SK-N-SH treated with all-trans-retinoic acid at 6 μM for 48 hours (cell line): ENCODE measurements around the gene UNC45A.

ENCODE experiments used
- ARNTL ChIP-seq: fragments of 450-650 bp; formaldehyde crosslinking; IDR thresholded peaks from 2 replicates; pipeline ENCODE4 v1.5.0; 2020; ENCODE audit warnings: low read depth, mild to moderate bottlenecking, moderate library complexity, borderline replicate concordance
- BACH2 ChIP-seq: fragments of 250-450 bp; sonication (Bioruptor Pico); IDR thresholded peaks from 2 replicates; pipeline ENCODE4 v1.9.0; 2021; ENCODE audit warnings: mild to moderate bottlenecking, borderline replicate concordance
- CSDC2 ChIP-seq: fragments of 250-450 bp; sonication (Bioruptor Pico); IDR thresholded peaks from 2 replicates; pipeline ENCODE4 v1.5.0; 2020; ENCODE audit warnings: mild to moderate bottlenecking, moderate library complexity
- CSRNP3 ChIP-seq: fragments of 250-450 bp; sonication (Bioruptor Pico); IDR thresholded peaks from 2 replicates; pipeline ENCODE4 v1.5.1; 2021; ENCODE audit warnings: mild to moderate bottlenecking, moderate library complexity
- PPARA ChIP-seq: fragments of 250-450 bp; sonication (Bioruptor Pico); IDR thresholded peaks from 2 replicates; pipeline ENCODE4 v1.5.0; 2020; ENCODE audit warnings: mild to moderate bottlenecking, borderline replicate concordance
- TOX ChIP-seq: fragments of 250-450 bp; sonication (Bioruptor Pico); IDR thresholded peaks from 2 replicates; pipeline ENCODE4 v1.8.0; 2021; ENCODE audit warnings: mild to moderate bottlenecking, moderate library complexity, borderline replicate concordance
- ZC3H10 ChIP-seq: fragments of 250-450 bp; sonication (Bioruptor Pico); IDR thresholded peaks from 2 replicates; pipeline ENCODE4 v1.5.1; 2021; ENCODE audit warnings: mild to moderate bottlenecking, moderate library complexity
- ZFP3 ChIP-seq: fragments of 250-450 bp; sonication (Bioruptor Pico); IDR thresholded peaks from 2 replicates; pipeline ENCODE4 v1.5.0; 2020; ENCODE audit warnings: mild to moderate bottlenecking, moderate library complexity
- ZFP30 ChIP-seq: fragments of 450-650 bp; formaldehyde crosslinking; IDR thresholded peaks from 2 replicates; pipeline ENCODE4 v1.5.0; 2022; ENCODE audit warnings: mild to moderate bottlenecking, moderate library complexity
- ZNF565 ChIP-seq: fragments of 450-650 bp; formaldehyde crosslinking; conservative IDR thresholded peaks from 2 replicates; pipeline ENCODE4 v1.5.0; 2020; ENCODE audit warnings: low read depth, mild to moderate bottlenecking, moderate library complexity
- ZNF70 ChIP-seq: fragments of 450-650 bp; formaldehyde crosslinking; IDR thresholded peaks from 2 replicates; pipeline ENCODE4 v1.5.0; 2020; ENCODE audit warnings: mild to moderate bottlenecking, moderate library complexity
- TF ChIP-seq, protein P1 (sequence below): fragments of 250-450 bp; sonication (Bioruptor Pico); IDR thresholded peaks from 2 replicates; pipeline ENCODE4 v1.8.0; 2020; ENCODE audit warnings: mild to moderate bottlenecking, moderate library complexity, borderline replicate concordance

DNA sequence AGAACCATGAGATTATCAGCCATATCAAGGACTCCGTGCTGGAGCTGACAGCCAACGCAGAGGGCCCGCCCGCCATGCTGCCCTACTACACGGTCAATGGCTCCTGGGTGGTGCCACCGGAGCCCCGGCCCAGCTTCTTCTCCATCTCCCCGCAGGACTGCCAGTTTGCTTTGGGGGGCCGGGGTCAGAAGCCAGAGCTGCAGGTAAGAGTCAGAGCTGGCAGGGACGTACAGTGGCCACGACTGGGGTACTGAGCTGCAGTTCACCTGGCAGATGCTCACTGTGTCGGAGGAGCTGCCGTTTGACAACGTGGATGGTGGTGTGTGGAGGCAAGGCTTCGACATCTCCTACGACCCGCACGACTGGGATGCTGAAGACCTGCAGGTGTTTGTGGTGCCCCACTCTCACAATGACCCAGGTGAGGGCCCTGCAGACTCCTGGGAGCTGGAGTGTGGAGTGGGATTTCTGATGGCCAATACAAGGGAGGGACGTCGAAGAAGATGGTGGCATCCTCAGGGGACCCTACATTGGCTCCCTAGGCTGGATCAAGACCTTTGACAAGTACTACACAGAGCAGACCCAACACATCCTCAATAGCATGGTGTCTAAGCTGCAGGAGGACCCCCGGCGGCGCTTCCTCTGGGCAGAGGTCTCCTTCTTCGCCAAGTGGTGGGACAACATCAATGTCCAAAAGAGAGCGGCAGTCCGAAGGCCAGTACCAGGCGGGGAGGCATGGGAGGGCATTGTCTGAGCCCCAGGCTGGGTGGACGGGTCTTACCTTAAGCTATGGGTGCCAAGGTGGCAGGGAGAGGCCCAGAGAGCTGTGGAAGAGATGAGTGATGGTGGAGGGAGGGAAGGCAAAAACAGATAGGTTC, 29.5 kb upstream of the UNC45A start:
- TF ChIP-seq, protein P1, sequence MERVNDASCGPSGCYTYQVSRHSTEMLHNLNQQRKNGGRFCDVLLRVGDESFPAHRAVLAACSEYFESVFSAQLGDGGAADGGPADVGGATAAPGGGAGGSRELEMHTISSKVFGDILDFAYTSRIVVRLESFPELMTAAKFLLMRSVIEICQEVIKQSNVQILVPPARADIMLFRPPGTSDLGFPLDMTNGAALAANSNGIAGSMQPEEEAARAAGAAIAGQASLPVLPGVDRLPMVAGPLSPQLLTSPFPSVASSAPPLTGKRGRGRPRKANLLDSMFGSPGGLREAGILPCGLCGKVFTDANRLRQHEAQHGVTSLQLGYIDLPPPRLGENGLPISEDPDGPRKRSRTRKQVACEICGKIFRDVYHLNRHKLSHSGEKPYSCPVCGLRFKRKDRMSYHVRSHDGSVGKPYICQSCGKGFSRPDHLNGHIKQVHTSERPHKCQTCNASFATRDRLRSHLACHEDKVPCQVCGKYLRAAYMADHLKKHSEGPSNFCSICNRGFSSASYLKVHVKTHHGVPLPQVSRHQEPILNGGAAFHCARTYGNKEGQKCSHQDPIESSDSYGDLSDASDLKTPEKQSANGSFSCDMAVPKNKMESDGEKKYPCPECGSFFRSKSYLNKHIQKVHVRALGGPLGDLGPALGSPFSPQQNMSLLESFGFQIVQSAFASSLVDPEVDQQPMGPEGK (CRISPR knock-in tag), result no peak
- TF ChIP-seq PPARA (CRISPR knock-in tag), result no peak
- TF ChIP-seq CSDC2 (CRISPR knock-in tag), result no peak
- no peak for TF ChIP-seq TOX (CRISPR knock-in tag)
- TF ChIP-seq ZFP3 (CRISPR knock-in tag), result no peak
- TF ChIP-seq BACH2 (CRISPR knock-in tag), result no peak
- no peak for TF ChIP-seq ZNF70 (CRISPR knock-in tag)
- no peak for TF ChIP-seq ZNF565 (CRISPR knock-in tag)
- TF ChIP-seq ZC3H10 (CRISPR knock-in tag), result no peak
- TF ChIP-seq ZFP30 (CRISPR knock-in tag), result no peak
- TF ChIP-seq CSRNP3, result no peak
- TF ChIP-seq ARNTL (CRISPR knock-in tag), result no peak
